Heart left ventricle (tissue), 16 donors: ENCODE results near the gene MET. TPM values are rescaled to one million over a fixed set of nuclear protein-coding genes. Genes with fewer than 3 reads are reported as not detected.

Experiments
- ATAC-seq, 4 donors: fragments of 200-7000 bp; cut with Tn5 transposase; one replicate each; pipeline ENCODE4 v1.9.1; 2020 to 2022; ENCODE audit warnings: moderate library complexity in 4 of 4, mild to moderate bottlenecking in 3 of 4, moderate number of reproducible peaks in 1 of 4
- DNase-seq, 5 donors: peaks; one replicate each; pipeline ENCODE4 v3.0.0-alpha.2; 2020
- H3K27ac ChIP-seq, 12 donors: fragments of 200-600 bp; sonication (generic) in 4 of 12; one replicate each; pipeline versions ENCODE4 v1.5.0 to v1.8.0; 2016 to 2022; ENCODE audit warnings: mild to moderate bottlenecking in 2 of 12
- H3K27me3 ChIP-seq, 9 donors: fragments of 200-600 bp; sonication (generic) in 2 of 9; one replicate each; pipeline versions ENCODE4 v1.5.1 to v1.8.0; 2016 to 2022; ENCODE audit warnings: mild to moderate bottlenecking in 3 of 9
- H3K36me3 ChIP-seq, 9 donors: fragments of 200-600 bp; sonication (generic) in 2 of 9; one replicate each; pipeline versions ENCODE4 v1.5.0 to v1.8.0; 2018 to 2022; ENCODE audit warnings: mild to moderate bottlenecking in 2 of 9
- H3K4me1 ChIP-seq, 12 donors: fragments of 200-600 bp; sonication (generic) in 4 of 12; one replicate each; pipeline versions ENCODE4 v1.5.0 to v1.8.0; 2016 to 2022; ENCODE audit warnings: mild to moderate bottlenecking in 3 of 12
- H3K4me3 ChIP-seq, 12 donors: fragments of 200-600 bp; sonication (generic) in 4 of 12; one replicate each; pipeline versions ENCODE4 v1.5.0 to v1.8.0; 2017 to 2022; ENCODE audit warnings: mild to moderate bottlenecking in 9 of 12, moderate library complexity in 4 of 12
- H3K9me3 ChIP-seq, 12 donors: fragments of 200-600 bp; sonication (generic) in 4 of 12; one replicate each; pipeline versions ENCODE4 v1.5.0 to v1.8.0; 2016 to 2022; ENCODE audit warnings: mild to moderate bottlenecking in 1 of 12
- CTCF ChIP-seq, 12 donors: fragments of 200-600 bp; sonication (generic) in 4 of 12; IDR thresholded peaks; one replicate each; pipeline versions ENCODE4 v1.5.0 to v1.8.0; 2018 to 2022; ENCODE audit warnings: antibody characterized with exemption in 12 of 12, mild to moderate bottlenecking in 5 of 12
- POLR2A ChIP-seq, 2 donors: fragments of 450-650 bp; IDR thresholded peaks; one replicate each; pipeline ENCODE4 v1.6.1; 2017; ENCODE audit warnings: antibody characterized with exemption in 2 of 2, mild to moderate bottlenecking in 2 of 2, moderate library complexity in 2 of 2
- WGBS, 4 donors: extraction: QIAGEN DNeasy Blood & Tissue Kit in 2 of 4; methylation state at CpG; one replicate each; pipeline versions ENCODE4 v1.1.5 to v1.1.7; 2013 to 2018; 5-methylcytosine and 5-hydroxymethylcytosine counted together
- intact Hi-C, 10 donors: fragments of 100-400 bp; cut with DNase I; formaldehyde crosslinking; loops; one replicate each; pipeline versions ENCODE4 v1.11.1 to v1.14.2; 2022
- polyA plus RNA-seq, 2 donors: library from polyadenylated mRNA; stranded (reverse); fragments of 200-250 nt; gene quantifications; one replicate each; pipeline ENCODE4 v1.2.3, GENCODE V29; 2013
- total RNA-seq, 9 donors: library from RNA; depleted of rRNA in 2 of 9; stranded (reverse); fragments of >200 nt in 2 of 9; fragmentation: NEBNext Ultra II Directional in 3 of 9; extraction: Animal tissue kit (Norgen Biotek cat#: 25700) in 3 of 9; gene quantifications; one replicate each; pipeline versions ENCODE4 v1.1.0 to v1.2.4, GENCODE V29; 2016 to 2023
- donor health status: ischemic (EF 13 %, LVEDD 7.1; RV severe dilation, severe dysfunction).
- donor health status: healthy with polysubstance abuse.
- donor health status: DM: no; HTN: yes; CAD: no.
- donor health status: DM: no; HTN: no; CAD: no.
- donor health status: ischemic (EF 25% LVEDD 6.9; RV normal size, moderate dysfunction).
- donor health status: ischemic (EF 25% LVEDD 5.7; RV mildly dilated, moderate dysfunction).
- donor health status: healthy.
- donor health status: DM: yes; HTN: yes; CAD: no.
- donor health status: ischemic (EF 35%, LVEDD 5.7; RV mildly dilated, moderate dysfunction).
- donor health status: nonischemic (EF 11% LVEDD 7.7; RV severe dilation, severe dysfunction).
- donor health status: DM: yes; HTN: yes; CAD: no.
- donor health status: PGD.
- donor health status: ischemic (EF 29% LVEDD 5.4; RV normal size, mild dysfunction).
- donor health status: nonischemic (EF 23%, LVEDD 6.1; RV moderate dilation, normal function).

MET gene
- total and polyA plus RNA-seq, 11 donors, result 2.4 to 29.7 (median 14.3) TPM

GRCh38 chr7:116784647-116785046, 112.7 kb downstream of the MET start:
- intact Hi-C loops, result loop anchor here in 3 of 10 donors (5.0 kb wide), 2 partner anchors 112 to 192 kb away; partner anchors contain the start of gene MET (in 3 of the 3)
- H3K27me3 ChIP-seq, result no peaks in the 10 kb centered on the region
- no peaks in the 10 kb centered on the region for H3K36me3 ChIP-seq
- WGBS, 4 donors, result 88 to 94% (median 92%) methylated on average over 6 of the region's 6 CpGs
- TF ChIP-seq CTCF (IDR thresholded peaks at IDR 0.05), result no peak
- TF ChIP-seq POLR2A (IDR thresholded peaks at IDR 0.05), result no peak
- no peak overlapping the region for H3K27ac ChIP-seq
- ATAC-seq (no peak), DNase-seq (no peak)
- H3K4me3 ChIP-seq, result no peak overlapping the region
- H3K9me3 ChIP-seq, result no peaks in the 10 kb centered on the region
- H3K4me1 ChIP-seq, result peaks cover 0 to 17% (median 1%) of the 10 kb centered on the region in 12 donors

GRCh38 chr7:116785843-116786242, 113.8 kb downstream of the MET start:
- Histone ChIP-seq H3K4me3 (no peak overlapping the region), H3K36me3 (no peaks in the 10 kb centered on the region), H3K4me1 (peaks cover 0 to 11% (median 0%) of the 10 kb centered on the region in 12 donors), H3K9me3 (no peaks in the 10 kb centered on the region), H3K27me3 (no peaks in the 10 kb centered on the region), H3K27ac (no peak overlapping the region)
- ATAC-seq, result no peak
- no peak for DNase-seq
- intact Hi-C loops, result loop anchor here in 3 of 10 donors (5.0 kb wide), 2 partner anchors 114 to 194 kb away; partner anchors contain the start of gene MET (in 3 of the 3)
- TF ChIP-seq CTCF (IDR thresholded peaks at IDR 0.05) (no peak), POLR2A (IDR thresholded peaks at IDR 0.05) (no peak)

GRCh38 chr7:116786791-116787443, 114.9 kb downstream of the MET start:
- Histone ChIP-seq H3K27ac (no peak overlapping the region), H3K4me3 (no peak overlapping the region), H3K27me3 (no peaks in the 10 kb centered on the region), H3K9me3 (no peaks in the 10 kb centered on the region), H3K36me3 (no peaks in the 10 kb centered on the region), H3K4me1 (peaks cover 0 to 5% (median 0%) of the 10 kb centered on the region in 12 donors)
- ATAC-seq, result peak in 1 of 4 donors; percentile 32
- DNase-seq, result no peak
- TF ChIP-seq CTCF (IDR thresholded peaks at IDR 0.05) (peak; percentile 20 to 54 (median 32)), POLR2A (IDR thresholded peaks at IDR 0.05) (no peak)
- intact Hi-C loops, result loop anchor here in 3 of 10 donors (5.0 kb wide), 2 partner anchors 115 to 195 kb away; partner anchors contain the start of gene MET (in 3 of the 3)
- 42 to 62% (median 48%) methylated on average over 2 of the region's 2 CpGs for WGBS, 4 donors

GRCh38 chr7:116787881-116788280, 115.9 kb downstream of the MET start:
- Histone ChIP-seq H3K4me3 (no peak overlapping the region), H3K36me3 (no peaks in the 10 kb centered on the region), H3K4me1 (peaks cover 0 to 5% (median 0%) of the 10 kb centered on the region in 12 donors), H3K27ac (no peak overlapping the region), H3K9me3 (no peaks in the 10 kb centered on the region), H3K27me3 (no peaks in the 10 kb centered on the region)
- intact Hi-C loops, result loop anchor here in 3 of 10 donors (5.0 kb wide), 2 partner anchors 116 to 196 kb away; partner anchors contain the start of gene MET (in 3 of the 3)
- TF ChIP-seq POLR2A (IDR thresholded peaks at IDR 0.05), result no peak
- WGBS, 4 donors, result 75 to 86% (median 84%) methylated on average over 2 of the region's 2 CpGs
- DNase-seq (no peak), ATAC-seq (no peak)
